Neuron (in vitro differentiated cells): ENCODE data around the gene STAC.
"Not testable (repeated sequence)": the region's sequence is repeated elsewhere in the genome, so short reads cannot be mapped to it uniquely, and the experiment has no call there.

Experiments
- H2AFZ ChIP-seq: one replicate; pipeline ENCODE4 v1.6.1; 2013; ENCODE audit warnings: low read depth, mild to moderate bottlenecking, inconsistent platforms, low read length, moderate library complexity
- H3K27me3 ChIP-seq: one replicate; pipeline ENCODE4 v1.6.1; 2013; ENCODE audit warnings: low read length; ENCODE audit not compliant: insufficient read depth
- H3K36me3 ChIP-seq: one replicate; pipeline ENCODE4 v1.6.1; 2013; ENCODE audit warnings: low read length; ENCODE audit not compliant: insufficient read depth
- H3K4me1 ChIP-seq: one replicate; pipeline ENCODE4 v1.6.1; 2013; ENCODE audit warnings: low read length; ENCODE audit not compliant: insufficient read depth
- H3K4me3 ChIP-seq: 2 replicates; pipeline ENCODE4 v1.5.1; 2013; ENCODE audit warnings: mild to moderate bottlenecking, low read length, moderate library complexity
- H3K9me3 ChIP-seq: one replicate; pipeline ENCODE4 v1.6.1; 2013; ENCODE audit warnings: low read length

Gene STAC

GRCh38 chr3:36429986-36430485, 49.7 kb downstream of the STAC start:
- H3K4me1 ChIP-seq, result no peaks in the 10 kb centered on the region
- no peak overlapping the region for H2AFZ ChIP-seq
- H3K36me3 ChIP-seq, result no peaks in the 10 kb centered on the region
- no peak overlapping the region for H3K4me3 ChIP-seq
- no peaks in the 10 kb centered on the region for H3K9me3 ChIP-seq
- H3K27me3 ChIP-seq, result no peaks in the 10 kb centered on the region

GRCh38 chr3:36433511-36433910, 53.2 kb downstream of the STAC start:
- Histone ChIP-seq H3K9me3 (no peaks in the 10 kb centered on the region), H3K4me1 (no peaks in the 10 kb centered on the region), H2AFZ (no peak overlapping the region), H3K27me3 (no peaks in the 10 kb centered on the region), H3K4me3 (no peak overlapping the region), H3K36me3 (no peaks in the 10 kb centered on the region)

- Histone ChIP-seq H3K9me3 (no peaks in the 10 kb centered on the region), H2AFZ (no peak overlapping the region), H3K36me3 (no peaks in the 10 kb centered on the region), H3K4me3 (no peak overlapping the region), H3K4me1 (no peaks in the 10 kb centered on the region), H3K27me3 (no peaks in the 10 kb centered on the region)
Observed at GRCh38 chr3:36434687-36435426, 54.6 kb downstream of the STAC start.

- Histone ChIP-seq H3K4me3 (no peak overlapping the region), H3K36me3 (no peaks in the 10 kb centered on the region), H3K27me3 (no peaks in the 10 kb centered on the region), H2AFZ (no peak overlapping the region), H3K4me1 (no peaks in the 10 kb centered on the region), H3K9me3 (no peaks in the 10 kb centered on the region)
Observed at GRCh38 chr3:36443028-36443686, 62.9 kb downstream of the STAC start.

GRCh38 chr3:36444909-36445308, 64.6 kb downstream of the STAC start:
- H3K27me3 ChIP-seq, result no peaks in the 10 kb centered on the region
- no peaks in the 10 kb centered on the region for H3K36me3 ChIP-seq
- H3K9me3 ChIP-seq, result no peaks in the 10 kb centered on the region
- no peak overlapping the region for H3K4me3 ChIP-seq
- H3K4me1 ChIP-seq, result no peaks in the 10 kb centered on the region
- no peak overlapping the region for H2AFZ ChIP-seq

- Histone ChIP-seq H3K9me3 (no peaks in the 10 kb centered on the region), H3K4me1 (no peaks in the 10 kb centered on the region), H3K36me3 (no peaks in the 10 kb centered on the region), H3K4me3 (no peak overlapping the region), H2AFZ (no peak overlapping the region), H3K27me3 (no peaks in the 10 kb centered on the region)
Observed at GRCh38 chr3:36446276-36446675, 66.0 kb downstream of the STAC start.

- H3K4me1 ChIP-seq, result no peaks in the 10 kb centered on the region
- no peaks in the 10 kb centered on the region for H3K36me3 ChIP-seq
- no peak overlapping the region for H3K4me3 ChIP-seq
- no peaks in the 10 kb centered on the region for H3K27me3 ChIP-seq
- no peak overlapping the region for H2AFZ ChIP-seq
- H3K9me3 ChIP-seq, result no peaks in the 10 kb centered on the region
Observed at GRCh38 chr3:36447061-36447460, 66.8 kb downstream of the STAC start.

GRCh38 chr3:36451816-36452215, 71.5 kb downstream of the STAC start:
- Histone ChIP-seq H3K4me3 (no peak overlapping the region), H3K4me1 (no peaks in the 10 kb centered on the region), H3K9me3 (no peaks in the 10 kb centered on the region), H3K27me3 (no peaks in the 10 kb centered on the region), H2AFZ (no peak overlapping the region), H3K36me3 (no peaks in the 10 kb centered on the region)

- not testable (repeated sequence) for H3K4me3 ChIP-seq, H3K36me3 ChIP-seq, H3K9me3 ChIP-seq, H3K27me3 ChIP-seq, H2AFZ ChIP-seq, H3K4me1 ChIP-seq
Observed at GRCh38 chr3:36453213-36453612, 72.9 kb downstream of the STAC start.

GRCh38 chr3:36453896-36454295, 73.6 kb downstream of the STAC start:
- not testable (repeated sequence) for H3K9me3 ChIP-seq, H3K27me3 ChIP-seq, H3K4me3 ChIP-seq, H3K36me3 ChIP-seq, H3K4me1 ChIP-seq, H2AFZ ChIP-seq

- Histone ChIP-seq H3K27me3 (no peaks in the 10 kb centered on the region), H3K36me3 (no peaks in the 10 kb centered on the region), H3K4me1 (no peaks in the 10 kb centered on the region), H3K4me3 (no peak overlapping the region), H2AFZ (no peak overlapping the region), H3K9me3 (no peaks in the 10 kb centered on the region)
Observed at GRCh38 chr3:36455406-36455805, 75.1 kb downstream of the STAC start.

GRCh38 chr3:36456784-36457183, 76.5 kb downstream of the STAC start:
- no peaks in the 10 kb centered on the region for H3K27me3 ChIP-seq
- no peak overlapping the region for H3K4me3 ChIP-seq
- no peaks in the 10 kb centered on the region for H3K9me3 ChIP-seq
- H3K4me1 ChIP-seq, result no peaks in the 10 kb centered on the region
- H2AFZ ChIP-seq, result no peak overlapping the region
- H3K36me3 ChIP-seq, result no peaks in the 10 kb centered on the region

- Histone ChIP-seq H3K27me3 (no peaks in the 10 kb centered on the region), H2AFZ (no peak overlapping the region), H3K4me3 (no peak overlapping the region), H3K9me3 (no peaks in the 10 kb centered on the region), H3K36me3 (no peaks in the 10 kb centered on the region), H3K4me1 (no peaks in the 10 kb centered on the region)
Observed at GRCh38 chr3:36457667-36458066, 77.4 kb downstream of the STAC start.
